ENCODE results near the gene SLC38A4.

GRCh38 chr12:46875095-46875494 lies 49.3 kb upstream of the SLC38A4 start:
- TF ChIP-seq CTCF (IDR thresholded peaks at IDR 0.05; ENCODE audit: control extremely low read depth in 1 of 3, insufficient read depth in 1 of 3, low read depth in 1 of 3, low read length in 3 of 3) (no peak), SP1 (IDR thresholded peaks at IDR 0.05; ENCODE audit: low read depth, low read length) (no peak), POLR2A (IDR thresholded peaks at IDR 0.05; ENCODE audit: control extremely low read depth in 1 of 2, low read depth in 2 of 2, low read length in 2 of 2) (no peak), CHD1 (IDR thresholded peaks at IDR 0.05; ENCODE audit: low read depth, low read length) (no peak), E2F6 (IDR thresholded peaks at IDR 0.05) (no peak), SIN3A (conservative IDR thresholded peaks at IDR 0.05 in 1 of 2, IDR thresholded peaks at IDR 0.05 in 1 of 2; ENCODE audit: low read depth in 1 of 2, low read length in 2 of 2) (no peak)
